ENCODE data around the gene CLDND2. TPM values are rescaled to one million over a fixed set of nuclear protein-coding genes. Genes with fewer than 3 reads are reported as not detected.
"Not testable (repeated sequence)": the region's sequence is repeated elsewhere in the genome, so short reads cannot be mapped to it uniquely, and the experiment has no call there.

The CLDND2 gene, protein sequence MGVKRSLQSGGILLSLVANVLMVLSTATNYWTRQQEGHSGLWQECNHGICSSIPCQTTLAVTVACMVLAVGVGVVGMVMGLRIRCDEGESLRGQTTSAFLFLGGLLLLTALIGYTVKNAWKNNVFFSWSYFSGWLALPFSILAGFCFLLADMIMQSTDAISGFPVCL
- total RNA-seq (1 to 10 TPM in 3 of 9 donors, under 1 TPM in 3, not detected in 3; 0.46 to 2.3 (median 0.92) TPM), polyA plus RNA-seq (not detected)
- long read RNA-seq, donor 1, result 0 reads
- long read RNA-seq, donor 2, result 0 reads
- long read RNA-seq, donor 3, partial matches to known transcripts, result 0 of 1 reads
- long read RNA-seq, donor 3, other reads (novel, unspliced or antisense), result 1 of 1 reads

DNA sequence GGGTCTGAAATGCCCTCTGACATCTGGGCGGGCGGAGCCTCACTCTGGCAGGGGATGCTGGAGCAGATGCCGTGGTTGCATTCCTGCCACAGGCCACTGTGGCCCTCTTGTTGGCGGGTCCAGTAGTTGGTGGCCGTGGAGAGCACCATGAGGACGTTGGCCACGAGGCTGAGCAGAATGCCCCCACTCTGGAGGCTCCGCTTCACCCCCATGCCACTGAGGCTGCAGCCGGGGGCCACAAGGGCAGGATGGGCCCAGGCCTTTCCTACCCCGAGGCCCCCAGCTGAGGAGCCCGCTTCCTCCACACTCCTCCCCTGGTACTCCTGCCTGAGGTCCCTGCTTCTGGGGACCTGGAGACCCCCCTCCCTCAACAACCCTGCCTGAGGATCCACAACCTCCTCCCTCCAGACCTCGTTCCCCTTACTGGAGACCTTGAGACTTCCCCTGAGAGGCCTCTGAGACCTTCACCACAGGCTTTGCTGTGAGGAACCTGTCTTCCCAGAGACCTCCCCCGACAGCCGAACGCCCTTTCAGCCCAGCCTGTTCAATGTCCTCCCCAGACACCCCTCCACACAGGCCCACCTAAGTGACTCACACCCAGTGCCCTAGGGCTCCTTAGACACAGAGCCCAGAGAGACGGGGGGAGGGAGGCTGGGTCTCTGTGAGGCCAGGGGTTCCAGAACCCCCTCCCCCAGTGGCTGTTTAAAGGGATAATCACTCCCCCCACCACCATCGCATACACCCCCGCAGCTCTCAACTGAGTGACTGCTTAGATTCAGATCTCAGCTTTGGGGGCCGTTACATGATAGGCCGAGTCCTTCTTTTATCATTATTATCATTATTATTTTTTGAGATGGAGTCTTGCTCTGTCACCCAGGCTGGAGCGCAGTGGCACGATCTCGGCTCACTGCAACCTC is at the start of gene CLDND2:
Gene CLDND2 (minus strand): TSS at position 638 of the 917 bp plus-strand sequence. CDS start 426 bp downstream, at position 212.
- intact Hi-C loops (cut with DNase I), result loop anchor here in 4 of 10 donors (2.0 to 10.0 kb wide), 4 partner anchors 24 to 426 kb away; partner anchors contain the start of gene FPR3 (in 1 of the 4)
- peak within 1 kb of the TSS; percentile 61 to 94 (median 78) for H3K4me3 ChIP-seq
- DNase-seq (no peak), ATAC-seq (no peak)
- H3K4me1 ChIP-seq, result peaks cover 2 to 47% (median 19%) of the 10 kb centered on the region in 12 donors
- no peaks in the 10 kb centered on the region for H3K36me3 ChIP-seq
- H3K27me3 ChIP-seq, result no peaks in the 10 kb centered on the region
- TF ChIP-seq POLR2A (IDR thresholded peaks at IDR 0.05), result no peak
- TF ChIP-seq, protein P1, sequence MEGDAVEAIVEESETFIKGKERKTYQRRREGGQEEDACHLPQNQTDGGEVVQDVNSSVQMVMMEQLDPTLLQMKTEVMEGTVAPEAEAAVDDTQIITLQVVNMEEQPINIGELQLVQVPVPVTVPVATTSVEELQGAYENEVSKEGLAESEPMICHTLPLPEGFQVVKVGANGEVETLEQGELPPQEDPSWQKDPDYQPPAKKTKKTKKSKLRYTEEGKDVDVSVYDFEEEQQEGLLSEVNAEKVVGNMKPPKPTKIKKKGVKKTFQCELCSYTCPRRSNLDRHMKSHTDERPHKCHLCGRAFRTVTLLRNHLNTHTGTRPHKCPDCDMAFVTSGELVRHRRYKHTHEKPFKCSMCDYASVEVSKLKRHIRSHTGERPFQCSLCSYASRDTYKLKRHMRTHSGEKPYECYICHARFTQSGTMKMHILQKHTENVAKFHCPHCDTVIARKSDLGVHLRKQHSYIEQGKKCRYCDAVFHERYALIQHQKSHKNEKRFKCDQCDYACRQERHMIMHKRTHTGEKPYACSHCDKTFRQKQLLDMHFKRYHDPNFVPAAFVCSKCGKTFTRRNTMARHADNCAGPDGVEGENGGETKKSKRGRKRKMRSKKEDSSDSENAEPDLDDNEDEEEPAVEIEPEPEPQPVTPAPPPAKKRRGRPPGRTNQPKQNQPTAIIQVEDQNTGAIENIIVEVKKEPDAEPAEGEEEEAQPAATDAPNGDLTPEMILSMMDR (IDR thresholded peaks at IDR 0.05), result no peak
- peak within 1 kb of the TSS; percentile 61 to 98 (median 95) for H3K27ac ChIP-seq
- no peaks in the 10 kb centered on the region for H3K9me3 ChIP-seq
- 65 to 71% (median 67%) methylated on average over 20 to 23 of the region's 23 CpGs for WGBS, 4 donors

DNA sequence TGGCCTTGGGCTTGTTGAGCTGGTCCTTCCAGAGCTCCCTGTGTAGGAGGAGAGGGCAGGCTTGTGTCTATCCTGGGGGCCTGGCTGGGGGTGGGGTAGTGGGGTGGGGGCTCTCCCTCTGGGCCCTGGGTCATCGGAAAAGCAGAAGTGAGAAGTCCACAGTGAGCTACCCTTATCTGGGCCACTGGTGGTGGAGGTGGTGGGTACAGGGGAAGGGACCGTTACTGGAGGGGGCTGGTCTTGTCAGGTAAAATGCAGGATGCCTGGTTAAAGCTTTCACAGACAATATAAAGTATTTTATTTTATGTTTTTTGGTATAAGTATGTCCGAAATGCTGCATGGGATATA is 49.0 kb upstream of the CLDND2 start:
- no peak overlapping the region for H3K4me3 ChIP-seq
- peak overlapping the region in 2 of 12 donors; percentile 0 to 73 for H3K27ac ChIP-seq
- ATAC-seq, result no peak

DNA sequence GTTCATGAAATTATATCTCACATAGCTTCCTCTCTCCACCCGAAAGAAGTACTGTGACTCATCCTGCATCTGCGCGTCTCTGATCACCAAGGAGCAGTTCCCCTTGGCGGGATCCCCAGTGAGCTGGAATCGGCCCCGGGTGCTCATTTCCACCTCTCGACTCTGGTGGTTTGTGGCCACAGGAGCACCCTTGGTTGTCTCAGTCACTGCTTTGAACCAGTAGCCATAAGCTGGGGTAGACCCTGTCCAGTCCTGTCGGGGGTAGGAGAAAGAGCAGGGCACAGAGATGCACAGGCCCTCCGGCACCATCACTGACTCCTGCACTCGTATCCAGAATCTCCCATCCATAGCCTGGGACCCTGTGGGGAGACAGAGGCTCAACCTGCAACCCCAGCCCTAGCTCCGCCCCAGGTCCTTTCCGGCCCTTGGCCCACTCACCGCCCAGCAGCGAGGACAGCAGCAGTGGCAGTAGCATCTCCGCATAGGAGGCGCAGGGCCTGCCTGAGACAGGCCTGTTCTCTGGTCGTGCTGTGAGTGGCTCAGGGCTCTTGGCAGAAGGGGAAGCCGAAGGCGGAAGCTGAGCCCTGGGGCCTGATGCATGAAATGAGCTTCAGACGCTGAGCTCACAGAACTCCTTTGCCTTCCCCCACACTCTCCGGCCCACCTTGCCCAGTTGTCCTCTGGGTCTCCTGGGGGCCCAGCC is 48.5 kb upstream of the CLDND2 start, which contains the start of gene SIGLEC10:
Gene SIGLEC10 (minus strand): TSS at position 536 of the 703 bp plus-strand sequence. CDS start 61 bp downstream, at position 475.
- TF ChIP-seq, protein P1 (IDR thresholded peaks at IDR 0.05), result no peak
- no peak for TF ChIP-seq POLR2A (IDR thresholded peaks at IDR 0.05)
- H3K36me3 ChIP-seq, result no peaks in the 10 kb centered on the region
- H3K4me1 ChIP-seq, result peaks cover 0 to 25% (median 0%) of the 10 kb centered on the region in 12 donors
- intact Hi-C loops (cut with DNase I), result no loop called here
- ATAC-seq (peak in 3 of 4 donors; percentile 57 to 71 (median 62)), DNase-seq (peak in 4 of 5 donors; percentile 41 to 80 (median 49))
- peaks cover 0 to 24% (median 10%) of the 10 kb centered on the region in 9 donors for H3K27me3 ChIP-seq
- H3K4me3 ChIP-seq, result peak within 1 kb of the TSS in 1 of 12 donors; percentile 44
- WGBS, 4 donors, result 55 to 67% (median 57%) methylated on average over 13 to 21 of the region's 21 CpGs
- H3K9me3 ChIP-seq, result no peaks in the 10 kb centered on the region
- H3K27ac ChIP-seq, result peak within 1 kb of the TSS in 2 of 12 donors; percentile 0 to 73

More for the DNA sequence above, 49.0 kb upstream of the CLDND2 start:
- H3K4me1 ChIP-seq, result peaks cover 0 to 25% (median 0%) of the 10 kb centered on the region in 12 donors
- intact Hi-C loops (cut with DNase I), result no loop called here
- TF ChIP-seq, protein P1 (IDR thresholded peaks at IDR 0.05), result no peak
- TF ChIP-seq POLR2A (IDR thresholded peaks at IDR 0.05), result no peak
- H3K36me3 ChIP-seq, result no peaks in the 10 kb centered on the region
- DNase-seq, result no peak
- WGBS, 4 donors, result 61 to 69% (median 67%) methylated on average over 3 of the region's 3 CpGs
- H3K27me3 ChIP-seq, result peaks cover 0 to 24% (median 10%) of the 10 kb centered on the region in 9 donors
- H3K9me3 ChIP-seq, result no peaks in the 10 kb centered on the region

DNA sequence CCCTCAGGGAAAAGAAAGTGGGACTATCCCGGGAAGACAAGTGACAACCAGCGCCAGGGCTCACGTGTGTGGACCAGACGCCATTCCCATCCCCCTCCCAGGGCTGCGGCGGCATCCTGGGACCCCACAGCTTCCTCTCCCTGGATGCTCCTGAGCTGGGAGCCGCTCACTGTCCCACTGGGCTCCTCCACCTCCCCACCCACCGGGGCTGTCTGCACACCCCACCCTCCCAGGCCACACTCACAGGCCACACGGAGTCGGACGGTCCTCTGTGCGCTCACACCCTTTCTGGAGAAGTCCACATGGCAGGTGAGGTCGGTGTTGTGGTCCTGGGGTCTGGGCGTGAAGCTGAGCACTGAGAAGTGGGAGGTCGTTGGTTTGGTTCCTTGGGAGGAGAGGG is 47.6 kb upstream of the CLDND2 start:
- H3K27ac ChIP-seq, result peak overlapping the region in 1 of 12 donors; percentile 73
- H3K4me3 ChIP-seq, result peak overlapping the region in 1 of 12 donors; percentile 44
- peaks cover 0 to 20% (median 0%) of the 10 kb centered on the region in 12 donors for H3K4me1 ChIP-seq
- H3K27me3 ChIP-seq, result peaks cover 0 to 19% (median 8%) of the 10 kb centered on the region in 9 donors
- H3K36me3 ChIP-seq; DNase-seq; ATAC-seq; intact Hi-C loops (cut with DNase I); H3K9me3 ChIP-seq: not testable (repeated sequence)
- WGBS, 4 donors, result 60 to 74% (median 70%) methylated on average over 12 to 15 of the region's 15 CpGs
